Duodenal mucosa (tissue), 2 donors: ENCODE measurements around the gene PRSS16.

Experiments used
- H3K27ac ChIP-seq: one replicate; pipeline ENCODE4 v1.7.0; 2013; ENCODE audit warnings: low read depth, low read length
- H3K27me3 ChIP-seq, 2 donors: one replicate each; pipeline ENCODE4 v1.7.0; 2013; ENCODE audit warnings: low read length in 2 of 2, control low read depth in 1 of 2; ENCODE audit not compliant: insufficient read depth in 2 of 2, control insufficient read depth in 1 of 2
- H3K36me3 ChIP-seq, 2 donors: one replicate each; pipeline ENCODE4 v1.7.0; 2013; ENCODE audit warnings: low read length in 2 of 2, control low read depth in 1 of 2; ENCODE audit not compliant: insufficient read depth in 2 of 2, control insufficient read depth in 1 of 2
- H3K4me1 ChIP-seq, 2 donors: one replicate each; pipeline ENCODE4 v1.7.0; 2013; ENCODE audit warnings: low read length in 2 of 2, control low read depth in 1 of 2; ENCODE audit not compliant: insufficient read depth in 2 of 2, control insufficient read depth in 1 of 2
- H3K4me3 ChIP-seq, 2 donors: one replicate each; pipeline ENCODE4 v1.7.0; 2013; ENCODE audit warnings: low read length in 2 of 2, low read depth in 1 of 2
- H3K9ac ChIP-seq, 2 donors: one replicate each; pipeline ENCODE4 v1.7.0; 2013; ENCODE audit warnings: low read length in 2 of 2, low read depth in 1 of 2
- H3K9me3 ChIP-seq, 2 donors: one replicate each; pipeline ENCODE4 v1.7.0; 2013; ENCODE audit warnings: low read length in 2 of 2, control low read depth in 1 of 2; ENCODE audit not compliant: control insufficient read depth in 1 of 2

Gene PRSS16

DNA sequence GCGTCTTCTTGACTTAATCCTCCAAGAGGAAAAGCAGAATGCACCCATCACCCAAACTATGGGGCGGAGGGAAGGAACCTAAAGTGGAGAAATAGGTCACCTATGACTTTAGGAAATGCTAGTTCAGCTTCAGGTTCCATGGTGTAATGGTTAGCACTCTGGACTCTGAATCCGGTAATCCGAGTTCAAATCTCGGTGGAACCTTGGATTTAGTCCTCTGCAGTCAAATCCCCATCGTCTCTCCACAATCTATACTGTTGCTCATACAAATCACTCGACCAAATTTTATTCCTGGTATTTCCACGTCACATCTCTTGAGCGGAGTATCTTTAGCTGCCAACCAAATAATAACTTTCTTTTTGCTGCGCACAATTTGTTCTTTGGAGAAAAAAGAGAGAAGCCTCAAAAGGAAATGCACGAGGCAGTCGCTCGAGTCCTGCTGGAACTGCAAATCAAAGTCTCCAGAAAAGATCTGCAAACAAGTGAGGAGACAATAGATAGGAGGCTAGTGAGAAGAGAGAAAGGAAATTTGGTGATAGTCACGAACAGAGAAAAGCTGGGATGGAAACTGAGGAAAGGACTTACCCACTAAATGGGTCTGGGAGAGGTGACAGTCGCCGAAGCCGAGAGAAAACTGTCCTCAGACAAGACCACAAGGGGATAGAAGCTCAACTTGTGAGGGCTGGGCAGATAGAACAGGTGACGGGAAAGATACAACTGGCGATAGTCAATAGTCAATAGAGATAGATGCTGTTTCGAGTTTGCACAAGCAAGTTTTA lies 48.0 kb downstream of the PRSS16 start:
- H3K4me1 ChIP-seq: no peaks in the 10 kb centered on the region
- H3K4me3 ChIP-seq: peak overlapping the region in 1 of 2 donors; percentile 34
- no peaks in the 10 kb centered on the region for H3K36me3 ChIP-seq
- H3K27ac ChIP-seq: no peak overlapping the region
- peaks cover 51 to 74% of the 10 kb centered on the region in 2 donors for H3K27me3 ChIP-seq
- H3K9me3 ChIP-seq: peaks cover 0 to 2% of the 10 kb centered on the region in 2 donors
- H3K9ac ChIP-seq: no peak overlapping the region

GRCh38 chr6:27296106-27296783 lies 48.7 kb downstream of the PRSS16 start:
- H3K9ac ChIP-seq: no peak overlapping the region

DNA sequence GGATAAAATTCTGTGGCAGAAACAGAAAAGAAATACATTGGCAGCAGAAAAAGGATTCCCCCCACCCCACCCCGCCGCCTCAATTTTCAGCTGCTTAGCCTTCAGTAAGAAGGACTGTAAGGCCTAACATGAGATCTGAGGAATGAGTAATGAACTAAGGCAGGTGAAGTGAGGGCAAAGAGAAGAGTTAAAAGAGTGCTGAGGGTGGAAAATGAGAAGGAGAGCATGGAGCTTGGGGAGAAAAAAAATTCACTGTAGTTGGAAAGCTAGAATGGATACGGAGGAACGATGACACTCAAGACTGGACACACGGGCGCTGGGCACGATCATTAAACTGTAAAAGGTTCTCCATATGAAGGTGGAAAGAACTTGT lies 50.0 kb downstream of the PRSS16 start:
- H3K9me3 ChIP-seq: no peaks in the 10 kb centered on the region
- H3K27me3 ChIP-seq: peaks cover 43 to 56% of the 10 kb centered on the region in 2 donors
- H3K27ac ChIP-seq: no peak overlapping the region
- H3K4me3 ChIP-seq: no peak overlapping the region
- no peak overlapping the region for H3K9ac ChIP-seq
- H3K36me3 ChIP-seq: no peaks in the 10 kb centered on the region
- no peaks in the 10 kb centered on the region for H3K4me1 ChIP-seq

More at GRCh38 chr6:27296106-27296783, 48.7 kb downstream of the PRSS16 start:
- Histone ChIP-seq H3K4me1 (no peaks in the 10 kb centered on the region), H3K27me3 (peaks cover 43 to 67% of the 10 kb centered on the region in 2 donors), H3K9me3 (no peaks in the 10 kb centered on the region), H3K36me3 (no peaks in the 10 kb centered on the region), H3K4me3 (peak overlapping the region; percentile 22 to 34), H3K27ac (no peak overlapping the region)

GRCh38 chr6:27297857-27298730 lies 50.6 kb downstream of the PRSS16 start:
- Histone ChIP-seq H3K4me1 (no peaks in the 10 kb centered on the region), H3K9me3 (no peaks in the 10 kb centered on the region), H3K9ac (no peak overlapping the region), H3K27ac (no peak overlapping the region), H3K4me3 (no peak overlapping the region), H3K36me3 (no peaks in the 10 kb centered on the region), H3K27me3 (peaks cover 44 to 61% of the 10 kb centered on the region in 2 donors)

DNA sequence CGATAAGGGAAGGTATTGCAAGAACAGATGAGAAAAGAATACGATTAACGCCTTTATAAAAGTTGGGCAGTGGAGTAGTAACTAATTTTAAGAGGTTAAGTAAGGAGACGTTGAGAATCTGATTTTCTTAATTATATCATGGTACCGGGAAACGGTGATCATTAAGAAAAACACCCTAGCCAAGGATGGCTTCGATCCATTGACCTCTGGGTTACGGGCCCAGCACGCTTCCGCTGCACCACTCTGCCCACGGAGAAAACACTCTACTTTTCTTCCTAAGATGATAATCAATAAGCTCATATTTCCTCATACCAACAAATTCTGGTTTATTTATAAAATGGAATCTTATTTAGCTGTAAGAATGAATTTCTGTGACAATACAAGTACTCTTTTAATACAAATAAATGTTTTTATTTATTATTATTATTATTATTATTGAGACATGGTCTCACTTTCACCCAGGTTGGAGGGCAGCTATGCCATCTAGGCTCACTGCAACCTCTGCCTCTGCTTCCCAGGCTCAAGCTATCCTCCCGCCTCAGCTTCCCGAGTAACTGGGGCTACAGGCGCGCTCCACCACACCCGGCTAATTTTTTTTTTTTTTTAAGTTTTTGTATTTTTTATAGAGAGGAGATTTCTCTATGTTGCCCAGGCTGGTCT lies 56.2 kb downstream of the PRSS16 start:
- no peak overlapping the region for H3K4me3 ChIP-seq
- no peak overlapping the region for H3K9ac ChIP-seq
- peaks cover 12 to 30% of the 10 kb centered on the region in 2 donors for H3K27me3 ChIP-seq

More for the DNA sequence above, 56.2 kb downstream of the PRSS16 start:
- H3K27ac ChIP-seq: no peak overlapping the region
- H3K4me1 ChIP-seq: no peaks in the 10 kb centered on the region
- no peaks in the 10 kb centered on the region for H3K9me3 ChIP-seq
- no peaks in the 10 kb centered on the region for H3K36me3 ChIP-seq
